Lower lobe of right lung (tissue), 2 donors: ENCODE results near the gene ACKR2. TPM values are rescaled to one million over a fixed set of nuclear protein-coding genes. Genes with fewer than 3 reads are reported as not detected.

Source experiments
- ATAC-seq, 2 donors: fragments of 200-7000 bp; cut with Tn5 transposase; one replicate each; pipeline ENCODE4 v1.9.1; 2020 to 2022; ENCODE audit warnings: mild to moderate bottlenecking in 2 of 2, moderate library complexity in 2 of 2
- DNase-seq: peaks from one replicate; pipeline ENCODE4 v3.0.0-alpha.2; 2020
- H3K27ac ChIP-seq: fragments of 200-600 bp; one replicate; pipeline ENCODE4 v1.8.0; 2022
- H3K27me3 ChIP-seq: fragments of 200-600 bp; one replicate; pipeline ENCODE4 v1.8.0; 2022; ENCODE audit warnings: low read depth
- H3K36me3 ChIP-seq: fragments of 200-600 bp; one replicate; pipeline ENCODE4 v1.8.0; 2022; ENCODE audit warnings: mild to moderate bottlenecking
- H3K4me1 ChIP-seq: fragments of 200-600 bp; one replicate; pipeline ENCODE4 v1.8.0; 2022
- H3K4me3 ChIP-seq: fragments of 200-600 bp; one replicate; pipeline ENCODE4 v1.8.0; 2022; ENCODE audit warnings: mild to moderate bottlenecking
- H3K9me3 ChIP-seq: fragments of 200-600 bp; one replicate; pipeline ENCODE4 v1.8.0; 2022
- CTCF ChIP-seq: fragments of 200-600 bp; IDR thresholded peaks from one replicate; pipeline ENCODE4 v1.8.0; 2022; ENCODE audit warnings: antibody characterized with exemption, mild to moderate bottlenecking
- intact Hi-C: fragments of 100-400 bp; cut with DNase I; formaldehyde crosslinking; loops from one replicate; pipeline ENCODE4 v1.11.0; 2022
- total RNA-seq: library from RNA; stranded (reverse); fragmentation: NEBNext Ultra II Directional; extraction: Animal tissue kit (Norgen Biotek cat#: 25700); gene quantifications from one replicate; pipeline ENCODE4 v1.2.1, GENCODE V29; 2021
- donor health status: DM: no; HTN: yes; CAD: no; lungs with severe emphysema.

The ACKR2 gene
- total RNA-seq, 1 donor from 2014 or later, result 5.3 TPM

- ATAC-seq, result no peak
Observed at GRCh38 chr3:42853739-42854302, 44.6 kb downstream of the ACKR2 start.

GRCh38 chr3:42855219-42855546 is 45.9 kb downstream of the ACKR2 start:
- TF ChIP-seq CTCF, result no peak
- no peaks in the 10 kb centered on the region for H3K36me3 ChIP-seq
- no peaks in the 10 kb centered on the region for H3K9me3 ChIP-seq
- peaks cover 15% of the 10 kb centered on the region for H3K4me1 ChIP-seq
- ATAC-seq (no peak), DNase-seq (no peak)
- no peak overlapping the region for H3K27ac ChIP-seq
- intact Hi-C loops, result no loop called here
- H3K27me3 ChIP-seq, result no peaks in the 10 kb centered on the region
- no peak overlapping the region for H3K4me3 ChIP-seq

More at GRCh38 chr3:42853739-42854302, 44.6 kb downstream of the ACKR2 start:
- intact Hi-C loops, result no loop called here
- Histone ChIP-seq H3K36me3 (no peaks in the 10 kb centered on the region), H3K9me3 (no peaks in the 10 kb centered on the region), H3K4me1 (peaks cover 15% of the 10 kb centered on the region), H3K27ac (no peak overlapping the region), H3K4me3 (no peak overlapping the region), H3K27me3 (no peaks in the 10 kb centered on the region)
- DNase-seq, result no peak
- TF ChIP-seq CTCF, result no peak

GRCh38 chr3:42855547-42856380 is 46.5 kb downstream of the ACKR2 start:
- Histone ChIP-seq H3K9me3 (no peaks in the 10 kb centered on the region), H3K36me3 (no peaks in the 10 kb centered on the region), H3K4me3 (no peak overlapping the region), H3K27me3 (no peaks in the 10 kb centered on the region), H3K27ac (no peak overlapping the region), H3K4me1 (peaks cover 15% of the 10 kb centered on the region)
- intact Hi-C loops, result no loop called here
- TF ChIP-seq CTCF, result no peak
- DNase-seq (no peak), ATAC-seq (no peak)

- ATAC-seq (no peak), DNase-seq (no peak)
- no peak overlapping the region for H3K4me3 ChIP-seq
- H3K36me3 ChIP-seq, result no peaks in the 10 kb centered on the region
- intact Hi-C loops, result no loop called here
- no peaks in the 10 kb centered on the region for H3K9me3 ChIP-seq
- no peak overlapping the region for H3K27ac ChIP-seq
- H3K27me3 ChIP-seq, result no peaks in the 10 kb centered on the region
- H3K4me1 ChIP-seq, result peaks cover 12% of the 10 kb centered on the region
- no peak for TF ChIP-seq CTCF
Observed at GRCh38 chr3:42856544-42856943, 47.3 kb downstream of the ACKR2 start.

GRCh38 chr3:42864321-42864950 is 55.2 kb downstream of the ACKR2 start:
- ATAC-seq, result no peak
- no peak for DNase-seq
- Histone ChIP-seq H3K9me3 (no peaks in the 10 kb centered on the region), H3K27ac (no peak overlapping the region), H3K4me1 (no peaks in the 10 kb centered on the region), H3K36me3 (no peaks in the 10 kb centered on the region), H3K27me3 (no peaks in the 10 kb centered on the region), H3K4me3 (no peak overlapping the region)
- TF ChIP-seq CTCF, result no peak
- intact Hi-C loops, result no loop called here
